Ovary (tissue), 3 donors: Measurements from ENCODE around the gene VCP.

Source experiments
- POLR2A ChIP-seq: fragments of 450-650 bp; IDR thresholded peaks from one replicate; pipeline ENCODE4 v1.6.1; 2017; ENCODE audit warnings: antibody characterized with exemption, mild to moderate bottlenecking, moderate library complexity
- TF ChIP-seq, protein P1 (sequence below), 3 donors: fragments of 450-650 bp in 2 of 3; fragments of 200-600 bp in 1 of 3; IDR thresholded peaks; one replicate each; pipeline versions ENCODE4 v1.5.1 to v1.8.0; 2016 to 2022; ENCODE audit warnings: antibody characterized with exemption in 3 of 3, mild to moderate bottlenecking in 1 of 3
- donor health status: DM: no; HTN: no; CAD: no.

DNA sequence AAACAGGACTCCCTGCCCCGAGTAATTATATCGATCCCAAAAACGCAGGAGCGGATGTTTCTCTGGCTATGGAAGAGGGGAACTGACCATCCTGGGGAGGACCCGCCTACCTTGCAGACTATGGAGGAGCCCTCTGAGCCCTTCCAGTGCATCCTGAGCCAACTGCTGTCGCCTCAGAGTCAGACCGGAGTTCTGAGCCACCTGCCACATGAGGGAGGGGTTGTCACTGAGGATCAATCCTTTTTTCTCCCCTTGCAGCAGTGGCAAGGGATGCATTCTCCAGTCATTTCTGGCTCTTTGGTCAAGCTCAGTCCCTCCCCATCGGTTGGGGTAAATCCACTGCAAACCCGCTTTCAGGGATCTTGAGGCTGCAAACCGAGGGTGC lies 6.6 kb upstream of the VCP start:
- TF ChIP-seq, protein P1, sequence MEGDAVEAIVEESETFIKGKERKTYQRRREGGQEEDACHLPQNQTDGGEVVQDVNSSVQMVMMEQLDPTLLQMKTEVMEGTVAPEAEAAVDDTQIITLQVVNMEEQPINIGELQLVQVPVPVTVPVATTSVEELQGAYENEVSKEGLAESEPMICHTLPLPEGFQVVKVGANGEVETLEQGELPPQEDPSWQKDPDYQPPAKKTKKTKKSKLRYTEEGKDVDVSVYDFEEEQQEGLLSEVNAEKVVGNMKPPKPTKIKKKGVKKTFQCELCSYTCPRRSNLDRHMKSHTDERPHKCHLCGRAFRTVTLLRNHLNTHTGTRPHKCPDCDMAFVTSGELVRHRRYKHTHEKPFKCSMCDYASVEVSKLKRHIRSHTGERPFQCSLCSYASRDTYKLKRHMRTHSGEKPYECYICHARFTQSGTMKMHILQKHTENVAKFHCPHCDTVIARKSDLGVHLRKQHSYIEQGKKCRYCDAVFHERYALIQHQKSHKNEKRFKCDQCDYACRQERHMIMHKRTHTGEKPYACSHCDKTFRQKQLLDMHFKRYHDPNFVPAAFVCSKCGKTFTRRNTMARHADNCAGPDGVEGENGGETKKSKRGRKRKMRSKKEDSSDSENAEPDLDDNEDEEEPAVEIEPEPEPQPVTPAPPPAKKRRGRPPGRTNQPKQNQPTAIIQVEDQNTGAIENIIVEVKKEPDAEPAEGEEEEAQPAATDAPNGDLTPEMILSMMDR (IDR thresholded peaks at IDR 0.05): no peak
- TF ChIP-seq POLR2A: no peak
